GM21786 (cell line): ENCODE results near the gene SYNC.
"Not testable (repeated sequence)": the region's sequence is repeated elsewhere in the genome, so short reads cannot be mapped to it uniquely, and the experiment has no call there.

ENCODE experiments used
- ATAC-seq: cut with Tn5 transposase; IDR thresholded peaks from one replicate; pipeline ENCODE4 v1.9.1; 2021; ENCODE audit not compliant: unreplicated experiment

The SYNC gene

GRCh38 chr1:32647308-32648134 is 55.0 kb downstream of the SYNC start:
- ATAC-seq: no peak

GRCh38 chr1:32644426-32644825 is 58.1 kb downstream of the SYNC start:
- no peak for ATAC-seq

- ATAC-seq: not testable (repeated sequence)
These were observed 60.2 kb downstream of the SYNC start for GRCh38 chr1:32642292-32642827.

- ATAC-seq: no peak
These were observed 63.0 kb downstream of the SYNC start for GRCh38 chr1:32639489-32640075.

GRCh38 chr1:32636914-32637645 is 65.5 kb downstream of the SYNC start:
- ATAC-seq: no peak

GRCh38 chr1:32635508-32636277 is 66.9 kb downstream of the SYNC start:
- ATAC-seq: no peak

GRCh38 chr1:32632829-32633228 is 69.7 kb downstream of the SYNC start:
- ATAC-seq: no peak

- not testable (repeated sequence) for ATAC-seq
These were observed 72.4 kb downstream of the SYNC start for GRCh38 chr1:32630173-32630572.
